Activated naive CD4-positive, alpha-beta T cell treated with anti-CD3 and anti-CD28 coated beads for 36 hours (primary cell): ENCODE measurements around the gene GPR52. TPM values are rescaled to one million over a fixed set of nuclear protein-coding genes. Genes with fewer than 3 reads are reported as not detected.
"Not testable (repeated sequence)": the region's sequence is repeated elsewhere in the genome, so short reads cannot be mapped to it uniquely, and the experiment has no call there.

ENCODE experiments used
- CTCF ChIA-PET: fragments of 350-600 bp; sonication (Branson Sonifier 250); formaldehyde crosslinking; loops from one replicate; lab custom pipeline; 2021; ENCODE audit warnings: antibody characterized with exemption; lab: Charles Lee
- DNase-seq: peaks from one replicate; pipeline ENCODE4 v3.0.0-alpha.2; 2020
- H3K27ac Mint-ChIP-seq: one replicate; pipeline ENCODE4 v1.8.0; 2021; ENCODE audit warnings: mild to moderate bottlenecking, mixed read lengths
- H3K27me3 Mint-ChIP-seq: one replicate; pipeline ENCODE4 v1.8.0; 2021; ENCODE audit warnings: low read depth, mixed read lengths
- H3K36me3 Mint-ChIP-seq: one replicate; pipeline ENCODE4 v1.8.0; 2021; ENCODE audit warnings: low read depth, mixed read lengths
- H3K4me1 Mint-ChIP-seq: one replicate; pipeline ENCODE4 v1.8.0; 2021; ENCODE audit warnings: low read depth, mixed read lengths
- H3K4me3 Mint-ChIP-seq: one replicate; pipeline ENCODE4 v1.8.0; 2021; ENCODE audit warnings: mild to moderate bottlenecking, moderate library complexity, mixed read lengths
- H3K9me3 Mint-ChIP-seq: one replicate; pipeline ENCODE4 v1.8.0; 2021; ENCODE audit warnings: mixed read lengths
- intact Hi-C: fragments of 100-400 bp; cut with micrococcal nuclease; formaldehyde crosslinking; loops from one replicate; pipeline ENCODE4 v1.15.1; 2023
- total RNA-seq, 2 experiments: library from RNA; stranded (reverse); gene quantifications; one replicate each; pipeline ENCODE4 v1.2.3, GENCODE V29; 2021

Gene GPR52
- under 1 TPM in 1 of 2 experiments, not detected in 1; 0.20 TPM for total RNA-seq

GRCh38 chr1:174447866-174448530 is at the start of gene GPR52:
Gene GPR52, plus strand, starts transcription at chr1:174447964. Its CDS starts 148 bp downstream, at chr1:174448112.
- Mint-ChIP-seq H3K4me3 (no peak within 1 kb of the TSS), H3K9me3 (peaks cover 2% of the 10 kb centered on the region), H3K36me3 (no peaks in the 10 kb centered on the region), H3K27ac (no peak within 1 kb of the TSS), H3K4me1 (no peaks in the 10 kb centered on the region), H3K27me3 (no peaks in the 10 kb centered on the region)
- DNase-seq = no peak
- intact Hi-C loops = no loop called here
- CTCF ChIA-PET = no interaction called here

GRCh38 chr1:174398246-174398645 is 49.5 kb upstream of the GPR52 start:
- Mint-ChIP-seq H3K4me3 (no peak overlapping the region), H3K27me3 (no peaks in the 10 kb centered on the region), H3K9me3 (no peaks in the 10 kb centered on the region), H3K4me1 (no peaks in the 10 kb centered on the region), H3K36me3 (peaks cover 32% of the 10 kb centered on the region), H3K27ac (no peak overlapping the region)
- CTCF ChIA-PET = no interaction called here
- DNase-seq = no peak
- intact Hi-C loops = no loop called here

GRCh38 chr1:174399211-174399610 is 48.6 kb upstream of the GPR52 start:
- intact Hi-C loops = no loop called here
- H3K27ac Mint-ChIP-seq = no peak overlapping the region
- H3K4me1 Mint-ChIP-seq = no peaks in the 10 kb centered on the region
- DNase-seq = no peak
- CTCF ChIA-PET = no interaction called here
- H3K27me3 Mint-ChIP-seq = no peaks in the 10 kb centered on the region
- H3K36me3 Mint-ChIP-seq = peaks cover 26% of the 10 kb centered on the region
- no peaks in the 10 kb centered on the region for H3K9me3 Mint-ChIP-seq
- H3K4me3 Mint-ChIP-seq = no peak overlapping the region

GRCh38 chr1:174401075-174401474 is 46.7 kb upstream of the GPR52 start:
- intact Hi-C loops = no loop called here
- H3K36me3 Mint-ChIP-seq = peaks cover 23% of the 10 kb centered on the region
- no peaks in the 10 kb centered on the region for H3K9me3 Mint-ChIP-seq
- no peaks in the 10 kb centered on the region for H3K4me1 Mint-ChIP-seq
- no peak overlapping the region for H3K27ac Mint-ChIP-seq
- H3K4me3 Mint-ChIP-seq = no peak overlapping the region
- DNase-seq = no peak
- H3K27me3 Mint-ChIP-seq = no peaks in the 10 kb centered on the region
- CTCF ChIA-PET = interaction anchor here (0.6 kb wide), 1 partner anchor 478 kb away, joined by 3 read pairs; no protein-coding TSS in a partner anchor

- H3K36me3 Mint-ChIP-seq = peaks cover 10% of the 10 kb centered on the region
- H3K4me1 Mint-ChIP-seq = no peaks in the 10 kb centered on the region
- H3K27me3 Mint-ChIP-seq = no peaks in the 10 kb centered on the region
- no peak for DNase-seq
- intact Hi-C loops = no loop called here
- no peak overlapping the region for H3K27ac Mint-ChIP-seq
- H3K9me3 Mint-ChIP-seq = no peaks in the 10 kb centered on the region
- no peak overlapping the region for H3K4me3 Mint-ChIP-seq
- CTCF ChIA-PET = interaction anchor here (0.5 to 0.6 kb wide), 2 partner anchors 8 to 82 kb away, joined by 3 read pairs; no protein-coding TSS in a partner anchor
These were observed 42.5 kb upstream of the GPR52 start for GRCh38 chr1:174405219-174405618.

- CTCF ChIA-PET = no interaction called here
- Mint-ChIP-seq H3K4me3 (no peak overlapping the region), H3K36me3 (peaks cover 5% of the 10 kb centered on the region)
These were observed 41.3 kb upstream of the GPR52 start for GRCh38 chr1:174406421-174406820.

GRCh38 chr1:174407665-174408064 is 40.1 kb upstream of the GPR52 start:
- Mint-ChIP-seq H3K27ac (no peak overlapping the region), H3K9me3 (peaks cover 2% of the 10 kb centered on the region), H3K36me3 (peaks cover 7% of the 10 kb centered on the region), H3K4me3 (no peak overlapping the region), H3K27me3 (no peaks in the 10 kb centered on the region), H3K4me1 (peaks cover 8% of the 10 kb centered on the region)
- CTCF ChIA-PET = no interaction called here
- DNase-seq = no peak
- intact Hi-C loops = no loop called here

More at GRCh38 chr1:174406421-174406820, 41.3 kb upstream of the GPR52 start:
- no peak overlapping the region for H3K27ac Mint-ChIP-seq
- H3K4me1 Mint-ChIP-seq = peaks cover 3% of the 10 kb centered on the region
- H3K9me3 Mint-ChIP-seq = no peaks in the 10 kb centered on the region
- intact Hi-C loops = no loop called here
- no peak for DNase-seq
- no peaks in the 10 kb centered on the region for H3K27me3 Mint-ChIP-seq

- Mint-ChIP-seq H3K4me1 (peaks cover 8% of the 10 kb centered on the region), H3K36me3 (peaks cover 7% of the 10 kb centered on the region)
- no peak for DNase-seq
These were observed 39.6 kb upstream of the GPR52 start for GRCh38 chr1:174408146-174408545.

GRCh38 chr1:174409801-174410200 is 38.0 kb upstream of the GPR52 start:
- DNase-seq, H3K9me3 Mint-ChIP-seq, H3K27me3 Mint-ChIP-seq, H3K27ac Mint-ChIP-seq, H3K36me3 Mint-ChIP-seq, CTCF ChIA-PET, H3K4me3 Mint-ChIP-seq: not testable (repeated sequence)
- peaks cover 16% of the 10 kb centered on the region for H3K4me1 Mint-ChIP-seq
- intact Hi-C loops = loop anchor here (5.0 kb wide), 1 partner anchor 318 kb away; no protein-coding TSS in a partner anchor

More at GRCh38 chr1:174408146-174408545, 39.6 kb upstream of the GPR52 start:
- Mint-ChIP-seq H3K27me3 (no peaks in the 10 kb centered on the region), H3K27ac (no peak overlapping the region), H3K9me3 (peaks cover 2% of the 10 kb centered on the region), H3K4me3 (no peak overlapping the region)
- intact Hi-C loops = no loop called here
- CTCF ChIA-PET = no interaction called here

- no peak for DNase-seq
- Mint-ChIP-seq H3K27me3 (no peaks in the 10 kb centered on the region), H3K27ac (no peak overlapping the region), H3K36me3 (peaks cover 5% of the 10 kb centered on the region), H3K9me3 (peaks cover 2% of the 10 kb centered on the region), H3K4me1 (peaks cover 16% of the 10 kb centered on the region), H3K4me3 (no peak overlapping the region)
- intact Hi-C loops = loop anchor here (5.0 kb wide), 1 partner anchor 314 kb away; no protein-coding TSS in a partner anchor
- CTCF ChIA-PET = interaction anchor here (0.7 kb wide), 1 partner anchor 312 kb away, joined by 3 read pairs; no protein-coding TSS in a partner anchor
These were observed 34.1 kb upstream of the GPR52 start for GRCh38 chr1:174413632-174414031.

GRCh38 chr1:174414203-174414602 is 33.6 kb upstream of the GPR52 start:
- intact Hi-C loops = loop anchor here (5.0 kb wide), 1 partner anchor 313 kb away; no protein-coding TSS in a partner anchor
- H3K4me3 Mint-ChIP-seq = no peak overlapping the region
- no peaks in the 10 kb centered on the region for H3K27me3 Mint-ChIP-seq
- H3K27ac Mint-ChIP-seq = no peak overlapping the region
- CTCF ChIA-PET = interaction anchor here (0.7 kb wide), 1 partner anchor 311 kb away, joined by 3 read pairs; no protein-coding TSS in a partner anchor
- peaks cover 16% of the 10 kb centered on the region for H3K4me1 Mint-ChIP-seq
- peaks cover 2% of the 10 kb centered on the region for H3K36me3 Mint-ChIP-seq
- DNase-seq = no peak
- H3K9me3 Mint-ChIP-seq = peaks cover 2% of the 10 kb centered on the region

GRCh38 chr1:174415506-174415905 is 32.3 kb upstream of the GPR52 start:
- Mint-ChIP-seq H3K4me1 (peaks cover 16% of the 10 kb centered on the region), H3K27me3 (no peaks in the 10 kb centered on the region), H3K9me3 (peaks cover 2% of the 10 kb centered on the region), H3K27ac (no peak overlapping the region), H3K36me3 (peaks cover 2% of the 10 kb centered on the region), H3K4me3 (no peak overlapping the region)
- CTCF ChIA-PET = no interaction called here
- intact Hi-C loops = no loop called here
- no peak for DNase-seq

GRCh38 chr1:174417921-174418320 is 29.8 kb upstream of the GPR52 start:
- intact Hi-C loops = no loop called here
- Mint-ChIP-seq H3K27me3 (no peaks in the 10 kb centered on the region), H3K36me3 (peaks cover 2% of the 10 kb centered on the region), H3K4me3 (no peak overlapping the region), H3K9me3 (no peaks in the 10 kb centered on the region), H3K27ac (no peak overlapping the region), H3K4me1 (peaks cover 8% of the 10 kb centered on the region)
- no peak for DNase-seq
- CTCF ChIA-PET = no interaction called here
